ENCODE results near the gene TSPAN14. TPM values are rescaled to one million over a fixed set of nuclear protein-coding genes. Genes with fewer than 3 reads are reported as not detected.

TSPAN14 gene
- total RNA-seq, 2 donors from 2014 or later, result 56.5 to 76.6 TPM

DNA sequence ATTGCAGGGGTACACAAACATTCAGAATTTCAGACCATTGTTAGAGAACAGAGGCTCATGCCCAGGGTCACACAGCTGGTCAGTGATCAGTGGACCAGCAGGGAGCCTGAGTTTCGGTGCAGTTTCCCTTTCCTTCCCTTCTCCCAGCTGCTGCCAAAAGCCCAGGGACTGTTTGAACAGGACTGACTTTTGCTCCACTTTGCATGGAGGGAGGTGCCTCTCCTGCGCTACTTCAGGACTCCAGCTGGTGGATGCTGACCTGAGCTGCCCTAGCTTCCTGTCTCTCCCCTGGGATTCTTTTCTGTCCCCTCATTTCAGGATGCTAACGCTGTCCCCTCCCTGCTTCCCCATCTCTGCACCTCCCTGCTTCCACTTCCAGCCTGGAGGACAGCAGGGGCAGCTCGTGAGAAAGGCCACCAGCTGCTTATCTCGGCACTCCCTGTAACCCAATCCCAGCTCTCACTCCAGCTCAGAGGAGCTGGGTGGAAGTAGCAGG, 98.1 kb downstream of the TSPAN14 start:
- Mint-ChIP-seq H3K9me3 (no peaks in the 10 kb centered on the region), H3K4me3 (no peak overlapping the region), H3K27me3 (peaks cover 7 to 13% of the 10 kb centered on the region in 2 donors), H3K27ac (no peak overlapping the region), H3K36me3 (no peaks in the 10 kb centered on the region), H3K4me1 (ENCODE audit: low read depth in 2 of 2) (no peaks in the 10 kb centered on the region)
- ATAC-seq (no peak), DNase-seq (ENCODE audit: low spot score) (no peak)

DNA sequence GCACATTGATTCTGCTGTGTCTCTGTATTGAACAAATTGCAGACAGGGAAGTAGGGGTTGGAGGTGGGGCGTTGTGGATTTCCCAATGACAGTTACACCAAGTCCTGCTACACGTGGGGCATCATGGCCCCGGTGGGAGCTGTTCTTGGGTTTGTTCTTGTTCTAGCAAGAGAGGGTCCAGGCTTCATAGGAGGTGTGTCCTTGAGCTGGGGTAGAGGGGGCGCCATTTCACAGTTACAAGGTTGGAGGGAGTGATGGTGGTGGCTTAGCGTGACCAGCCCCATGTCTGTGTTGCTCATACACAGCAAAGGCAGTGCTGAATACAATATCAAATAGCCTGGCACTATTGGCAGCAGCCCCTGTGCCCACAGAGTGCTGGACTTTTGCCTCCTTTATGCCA, 99.3 kb downstream of the TSPAN14 start:
- ATAC-seq, result peak in 1 of 2 donors; percentile 49
- no peak for DNase-seq (ENCODE audit: low spot score)
- Mint-ChIP-seq H3K9me3 (no peaks in the 10 kb centered on the region), H3K36me3 (no peaks in the 10 kb centered on the region), H3K27me3 (peaks cover 10 to 13% of the 10 kb centered on the region in 2 donors), H3K4me3 (no peak overlapping the region), H3K4me1 (ENCODE audit: low read depth in 2 of 2) (no peaks in the 10 kb centered on the region), H3K27ac (no peak overlapping the region)

DNA sequence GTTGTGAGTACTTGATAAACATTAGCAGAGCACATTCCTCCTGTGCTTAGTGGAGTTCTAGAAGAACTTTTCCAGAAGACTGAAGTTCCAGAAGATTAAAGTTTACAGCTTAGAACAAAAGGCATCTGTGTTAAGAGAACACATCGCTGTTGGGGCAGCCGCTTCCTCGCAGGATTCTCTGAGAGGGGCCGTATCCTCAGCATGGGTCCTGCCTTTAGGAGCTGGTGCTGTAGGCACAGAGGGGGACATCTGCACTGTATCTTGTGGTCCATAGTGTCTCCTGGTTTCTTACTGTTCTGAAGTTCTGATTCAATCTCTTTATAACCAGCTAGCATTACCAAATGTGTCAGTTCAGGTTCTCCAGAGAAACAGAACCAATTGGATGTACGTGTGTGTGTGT, 99.9 kb downstream of the TSPAN14 start:
- peaks cover 8 to 10% of the 10 kb centered on the region in 2 donors for H3K27me3 Mint-ChIP-seq
- H3K4me1 Mint-ChIP-seq (ENCODE audit: low read depth in 2 of 2), result no peaks in the 10 kb centered on the region
- H3K9me3 Mint-ChIP-seq, result no peaks in the 10 kb centered on the region
- H3K4me3 Mint-ChIP-seq, result no peak overlapping the region
- H3K36me3 Mint-ChIP-seq, result no peaks in the 10 kb centered on the region
- no peak overlapping the region for H3K27ac Mint-ChIP-seq
- DNase-seq (ENCODE audit: low spot score) (no peak), ATAC-seq (no peak)

DNA sequence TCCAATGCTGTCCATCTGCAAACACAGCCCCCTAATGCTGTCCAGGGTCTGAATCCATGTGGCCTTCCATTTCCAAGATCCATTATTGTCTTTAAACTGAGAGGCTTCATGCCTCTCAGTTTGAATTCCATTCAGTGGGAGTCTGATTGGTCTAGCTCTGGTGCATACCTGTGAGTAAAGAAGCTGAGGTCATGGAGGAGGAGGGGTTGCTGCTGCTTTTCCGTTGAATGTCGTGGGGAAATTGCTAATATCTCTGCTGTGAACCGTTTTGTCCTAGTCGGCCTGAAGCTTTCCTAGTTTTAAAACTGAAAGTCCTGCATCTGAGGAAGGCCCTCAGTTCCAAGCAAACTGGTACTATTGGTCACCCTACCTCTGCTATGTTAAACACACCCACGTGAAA, 101.3 kb downstream of the TSPAN14 start:
- Mint-ChIP-seq H3K4me3 (no peak overlapping the region), H3K27ac (no peak overlapping the region), H3K4me1 (ENCODE audit: low read depth in 2 of 2) (no peaks in the 10 kb centered on the region), H3K36me3 (no peaks in the 10 kb centered on the region), H3K27me3 (peaks cover 8 to 10% of the 10 kb centered on the region in 2 donors), H3K9me3 (no peaks in the 10 kb centered on the region)
- ATAC-seq, result no peak
- no peak for DNase-seq (ENCODE audit: low spot score)

DNA sequence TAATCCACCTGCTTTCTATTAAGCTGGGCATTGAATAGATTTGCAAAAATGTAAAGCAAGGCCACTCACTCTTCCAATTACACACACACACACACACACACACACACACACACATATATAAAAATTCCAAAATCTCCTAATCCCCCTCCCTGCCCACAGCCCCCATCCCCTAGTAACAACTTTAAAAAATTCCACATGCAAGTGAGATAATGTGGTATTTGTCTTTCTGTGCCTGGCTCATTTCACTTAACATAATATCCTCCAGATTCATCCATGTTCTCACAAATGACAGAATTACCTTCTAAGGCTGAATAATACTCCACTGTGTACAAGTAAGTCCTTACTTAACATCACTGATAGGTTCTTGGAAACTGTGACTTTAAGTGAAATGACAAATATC, 107.8 kb downstream of the TSPAN14 start:
- Mint-ChIP-seq H3K9me3 (no peaks in the 10 kb centered on the region), H3K27me3 (peaks cover 10 to 12% of the 10 kb centered on the region in 2 donors), H3K36me3 (no peaks in the 10 kb centered on the region), H3K4me3 (no peak overlapping the region), H3K4me1 (ENCODE audit: low read depth in 2 of 2) (no peaks in the 10 kb centered on the region), H3K27ac (no peak overlapping the region)
- ATAC-seq, result no peak
- no peak for DNase-seq (ENCODE audit: low spot score)

DNA sequence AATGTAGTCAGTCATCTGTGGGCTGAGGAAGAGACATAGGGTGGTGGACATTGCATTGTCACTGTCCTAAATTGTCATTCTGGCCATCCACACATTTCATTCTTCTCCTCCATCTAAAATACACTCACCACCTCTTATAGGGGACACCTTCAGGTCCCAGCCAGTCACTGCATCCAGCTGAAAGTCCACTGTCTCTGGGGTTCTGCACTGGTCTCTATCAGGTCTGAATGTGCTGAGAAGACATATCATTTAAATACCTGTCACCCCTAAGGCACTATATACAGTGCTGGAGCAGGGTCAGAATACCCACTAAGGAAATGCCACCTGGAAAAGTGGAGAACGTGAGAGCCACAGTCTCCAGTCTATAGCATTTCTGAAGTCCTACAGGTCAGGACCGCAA, 113.2 kb downstream of the TSPAN14 start:
- Mint-ChIP-seq H3K27ac (no peak overlapping the region), H3K4me3 (no peak overlapping the region)

DNA sequence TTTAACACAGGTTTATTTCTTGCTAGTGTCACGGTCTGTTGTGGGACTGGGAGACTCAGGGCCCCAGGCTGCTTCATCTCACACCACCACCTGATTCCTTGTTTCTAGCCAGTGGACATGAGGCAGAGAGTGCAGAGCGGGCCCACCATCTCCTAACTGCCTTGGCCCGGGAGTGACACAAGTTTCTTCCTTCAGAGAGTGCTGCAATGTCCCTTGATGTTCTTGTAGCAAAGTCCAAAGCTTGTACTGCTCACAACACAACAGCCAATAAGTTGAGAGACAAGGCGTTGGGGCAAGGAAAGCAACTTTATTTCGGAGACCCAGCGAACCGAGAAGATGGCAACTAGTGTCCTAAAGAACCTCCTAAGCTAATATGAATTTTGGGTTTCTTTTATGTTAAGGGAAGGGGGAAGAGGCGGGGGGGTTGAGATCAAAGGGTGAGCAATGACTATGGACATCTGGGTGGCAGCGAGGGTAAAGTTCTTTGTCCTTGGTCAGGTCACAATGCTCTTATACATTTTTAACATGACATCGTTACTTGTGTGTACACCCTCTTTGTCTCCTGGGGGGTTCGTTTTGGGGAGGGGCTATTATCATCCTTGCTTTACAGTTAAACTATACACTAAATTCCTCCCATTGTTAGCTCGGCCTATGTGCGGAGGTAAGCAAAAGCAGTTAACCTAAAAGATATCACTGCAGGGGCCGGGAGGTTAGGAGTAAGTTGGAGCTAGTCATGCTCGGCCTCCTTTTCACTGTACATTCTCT, 115.2 kb downstream of the TSPAN14 start:
- H3K4me3 Mint-ChIP-seq, result no peak overlapping the region
- no peaks in the 10 kb centered on the region for H3K4me1 Mint-ChIP-seq (ENCODE audit: low read depth in 2 of 2)
- H3K36me3 Mint-ChIP-seq, result no peaks in the 10 kb centered on the region
- no peaks in the 10 kb centered on the region for H3K9me3 Mint-ChIP-seq
- ATAC-seq (no peak), DNase-seq (ENCODE audit: low spot score) (no peak)
- H3K27ac Mint-ChIP-seq, result no peak overlapping the region
- peaks cover 5 to 6% of the 10 kb centered on the region in 2 donors for H3K27me3 Mint-ChIP-seq

More for the DNA sequence above, 113.2 kb downstream of the TSPAN14 start:
- Mint-ChIP-seq H3K36me3 (no peaks in the 10 kb centered on the region), H3K9me3 (no peaks in the 10 kb centered on the region), H3K27me3 (peaks cover 8 to 12% of the 10 kb centered on the region in 2 donors), H3K4me1 (ENCODE audit: low read depth in 2 of 2) (no peaks in the 10 kb centered on the region)
- DNase-seq (ENCODE audit: low spot score), result no peak
- ATAC-seq, result peak in 1 of 2 donors; percentile 52

DNA sequence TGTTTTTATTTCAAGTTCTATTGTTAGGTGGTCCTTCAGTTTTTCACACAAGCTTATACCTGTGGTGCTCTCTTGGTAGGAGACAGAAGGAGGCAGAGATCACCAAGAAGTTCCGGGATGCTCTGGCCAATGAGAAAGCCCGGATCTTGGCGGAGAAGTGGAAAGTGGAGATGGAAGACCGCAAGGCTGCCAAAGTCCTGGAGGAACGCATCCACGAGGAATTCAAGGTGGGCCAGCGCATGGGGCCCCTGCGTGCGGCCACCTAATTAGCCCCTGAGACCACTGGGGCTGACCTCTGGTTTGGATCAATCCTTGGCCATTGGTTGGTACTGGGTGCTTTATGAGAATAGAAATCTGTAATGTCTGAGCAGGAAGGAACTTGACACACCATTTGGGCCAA, 117.2 kb downstream of the TSPAN14 start:
- Mint-ChIP-seq H3K9me3 (no peaks in the 10 kb centered on the region), H3K27ac (no peak overlapping the region), H3K36me3 (no peaks in the 10 kb centered on the region), H3K4me3 (no peak overlapping the region), H3K4me1 (ENCODE audit: low read depth in 2 of 2) (no peaks in the 10 kb centered on the region), H3K27me3 (peaks cover 0 to 5% of the 10 kb centered on the region in 2 donors)
- no peak for ATAC-seq
- no peak for DNase-seq (ENCODE audit: low spot score)

DNA sequence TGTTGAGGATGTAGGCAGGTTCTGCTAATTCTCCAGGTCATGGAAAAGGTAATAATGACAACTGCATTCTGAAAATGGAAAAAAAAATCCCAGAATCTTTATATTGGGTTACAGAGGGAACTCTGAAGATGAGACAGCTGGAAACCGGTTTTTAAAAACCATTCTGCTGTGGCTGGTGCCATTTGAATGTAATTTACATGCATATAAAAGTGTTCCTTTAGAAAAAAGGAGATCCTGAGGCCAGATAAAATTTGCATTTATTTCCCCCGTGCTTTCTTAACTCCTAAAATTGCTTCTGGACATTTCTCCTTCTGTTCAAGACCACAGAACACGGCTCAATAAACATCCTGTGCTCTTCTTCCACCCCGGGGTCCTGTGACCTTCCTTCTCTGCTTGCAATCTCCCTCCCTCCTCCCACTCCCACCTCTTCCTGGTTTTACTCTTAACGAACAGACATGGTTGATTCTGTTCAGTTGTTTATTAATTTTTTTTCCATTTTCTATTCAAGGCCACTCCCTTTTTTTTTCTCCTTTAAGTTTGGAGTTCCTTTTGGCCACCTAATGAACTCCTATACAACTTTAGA, 125.2 kb downstream of the TSPAN14 start:
- Mint-ChIP-seq H3K27ac (no peak overlapping the region), H3K4me3 (no peak overlapping the region), H3K27me3 (peaks cover 13 to 25% of the 10 kb centered on the region in 2 donors), H3K36me3 (no peaks in the 10 kb centered on the region), H3K9me3 (peaks cover 3% of the 10 kb centered on the region), H3K4me1 (ENCODE audit: low read depth in 2 of 2) (peaks cover 6 to 12% of the 10 kb centered on the region in 2 donors)
- ATAC-seq (no peak), DNase-seq (ENCODE audit: low spot score) (no peak)

DNA sequence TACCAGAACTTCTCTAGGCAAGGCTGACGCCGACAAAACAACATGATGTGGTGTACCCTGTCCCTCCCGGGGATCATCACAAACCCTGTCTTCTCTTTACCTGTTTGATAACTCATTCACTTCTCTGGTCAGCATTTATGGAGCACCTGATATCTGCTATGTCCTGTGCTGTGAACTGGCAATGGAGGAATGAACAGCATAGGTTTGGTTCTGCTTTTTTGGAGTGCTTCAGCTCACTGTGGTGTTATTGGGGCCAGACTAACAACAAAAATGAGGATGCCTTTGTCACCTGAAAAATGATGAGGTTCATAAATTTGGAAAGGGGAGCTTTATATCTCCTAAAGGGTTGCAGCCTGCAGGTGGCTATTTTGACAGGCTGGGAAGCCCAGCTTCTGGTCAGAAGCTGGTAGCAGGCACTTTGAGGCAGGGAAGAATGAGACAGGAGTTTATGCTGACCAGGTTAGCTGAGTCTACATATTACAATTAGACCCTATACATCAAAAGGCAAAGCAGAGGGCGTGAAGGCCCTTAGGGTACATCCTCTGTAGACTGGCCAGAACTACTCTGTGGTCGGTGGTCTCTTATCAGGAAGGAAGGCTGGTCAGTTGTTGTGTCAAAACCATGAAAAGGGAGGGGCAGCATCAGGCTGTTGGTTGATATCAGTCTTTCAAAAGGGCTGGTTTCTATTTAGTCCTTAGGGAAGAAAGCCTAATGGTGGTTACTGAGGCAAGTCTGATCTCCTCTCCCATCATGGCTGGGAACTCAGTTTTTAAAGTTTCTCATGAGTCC, 125.9 kb downstream of the TSPAN14 start:
- no peak for ATAC-seq
- no peak for DNase-seq (ENCODE audit: low spot score)
- Mint-ChIP-seq H3K4me3 (no peak overlapping the region), H3K4me1 (ENCODE audit: low read depth in 2 of 2) (peaks cover 6 to 12% of the 10 kb centered on the region in 2 donors), H3K27ac (no peak overlapping the region), H3K27me3 (peaks cover 13 to 26% of the 10 kb centered on the region in 2 donors), H3K36me3 (no peaks in the 10 kb centered on the region), H3K9me3 (peaks cover 3% of the 10 kb centered on the region)

DNA sequence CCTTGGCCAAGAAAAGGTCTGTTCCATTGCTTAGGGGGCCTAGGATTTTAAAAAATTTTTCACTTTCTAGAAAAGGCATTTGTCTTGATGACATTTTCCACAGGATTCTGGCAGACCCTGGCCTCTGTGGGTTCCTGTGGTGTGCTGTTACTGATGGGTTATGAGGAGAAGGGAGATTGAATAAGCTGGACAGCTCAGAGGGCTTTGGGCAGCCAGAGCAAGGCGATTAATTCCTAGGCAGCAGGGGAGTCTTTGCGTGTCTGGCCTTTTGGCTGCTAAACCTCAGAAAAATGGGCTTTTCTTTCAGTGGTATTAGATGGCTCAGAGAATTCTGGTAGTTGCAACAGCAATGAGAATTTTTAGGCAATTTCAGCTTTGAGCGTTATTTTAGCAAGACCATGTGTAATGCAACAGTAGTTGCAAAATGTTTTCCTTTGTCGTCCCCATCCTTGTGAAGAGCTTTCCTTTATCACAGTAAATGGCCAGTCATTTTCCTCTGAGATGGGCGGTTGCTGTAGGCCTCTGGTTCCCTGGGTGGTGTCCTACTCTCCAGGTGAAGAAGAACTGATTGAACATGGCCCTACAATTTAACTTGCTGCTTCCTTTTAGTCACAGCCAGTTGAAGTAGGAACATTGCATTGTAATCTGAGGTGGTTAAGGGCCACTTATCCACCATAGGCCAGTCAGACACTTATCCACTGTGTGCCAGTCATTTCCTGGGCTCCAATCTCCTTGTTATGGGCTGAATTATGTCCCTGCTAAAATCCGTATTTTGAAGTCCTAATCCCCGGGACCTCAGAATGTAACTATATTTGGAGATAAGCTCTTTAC, 126.7 kb downstream of the TSPAN14 start:
- DNase-seq (ENCODE audit: low spot score), result no peak
- no peaks in the 10 kb centered on the region for H3K36me3 Mint-ChIP-seq
- ATAC-seq, result no peak

DNA sequence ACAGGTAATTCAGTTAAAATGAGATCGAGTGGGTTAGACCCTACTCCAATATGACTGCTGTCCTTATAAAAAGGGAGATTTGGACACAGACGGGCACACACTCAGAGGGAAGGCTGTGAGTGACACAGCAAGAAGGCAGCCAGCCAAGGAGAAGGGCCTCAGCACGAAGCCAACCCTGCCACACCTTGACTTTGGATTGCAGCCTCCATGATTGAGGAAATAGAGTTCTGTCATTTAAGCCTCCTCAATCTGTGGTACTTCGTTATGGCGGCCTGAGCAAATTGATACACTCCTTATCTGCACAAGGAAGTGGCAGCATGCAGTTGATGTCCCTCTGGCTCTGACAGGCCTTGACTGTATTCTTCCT, 127.3 kb downstream of the TSPAN14 start:
- DNase-seq (ENCODE audit: low spot score), result no peak
- Mint-ChIP-seq H3K4me3 (no peak overlapping the region), H3K9me3 (peaks cover 3% of the 10 kb centered on the region), H3K27ac (no peak overlapping the region), H3K27me3 (peaks cover 10 to 26% of the 10 kb centered on the region in 2 donors), H3K36me3 (no peaks in the 10 kb centered on the region), H3K4me1 (ENCODE audit: low read depth in 2 of 2) (peaks cover 6 to 12% of the 10 kb centered on the region in 2 donors)
- no peak for ATAC-seq

More for the DNA sequence above, 126.7 kb downstream of the TSPAN14 start:
- H3K4me1 Mint-ChIP-seq (ENCODE audit: low read depth in 2 of 2), result peaks cover 6 to 12% of the 10 kb centered on the region in 2 donors
- no peak overlapping the region for H3K4me3 Mint-ChIP-seq
- peaks cover 12 to 26% of the 10 kb centered on the region in 2 donors for H3K27me3 Mint-ChIP-seq
- peaks cover 3% of the 10 kb centered on the region for H3K9me3 Mint-ChIP-seq
- H3K27ac Mint-ChIP-seq, result no peak overlapping the region

DNA sequence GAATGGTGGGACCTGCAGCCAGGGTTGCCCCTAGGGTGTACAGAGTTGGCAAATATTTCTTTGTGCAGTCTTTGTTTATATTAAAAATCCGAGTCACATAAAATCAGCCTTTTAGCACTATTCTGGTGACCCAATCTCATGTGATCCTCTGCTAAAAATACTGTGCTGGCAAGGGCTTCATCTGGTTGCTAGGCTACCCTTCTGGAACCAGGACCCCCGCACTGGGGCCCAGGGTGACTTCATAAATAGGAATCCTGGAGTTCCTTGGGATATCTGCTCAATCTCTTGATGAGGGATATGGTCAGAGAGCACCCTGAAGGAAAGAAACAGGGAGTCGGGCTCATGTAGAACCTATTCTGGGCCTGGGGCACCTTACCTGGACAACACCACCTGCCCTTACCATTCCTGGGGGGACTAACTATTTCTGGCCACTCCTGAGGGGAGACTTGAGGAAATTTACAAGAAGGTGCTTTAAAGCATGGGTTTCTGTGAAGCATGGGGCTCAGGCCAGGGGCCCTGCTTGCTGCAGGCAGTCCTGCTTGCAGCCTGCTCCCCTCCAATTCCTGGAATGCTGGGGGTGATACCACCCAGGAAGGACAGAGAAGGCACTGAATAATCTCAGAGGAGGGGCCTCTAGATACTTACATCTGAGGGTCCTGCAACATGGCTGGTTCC, 128.3 kb downstream of the TSPAN14 start:
- ATAC-seq (no peak), DNase-seq (ENCODE audit: low spot score) (no peak)
- peaks cover 10 to 26% of the 10 kb centered on the region in 2 donors for H3K27me3 Mint-ChIP-seq
- H3K4me1 Mint-ChIP-seq (ENCODE audit: low read depth in 2 of 2), result peaks cover 6 to 12% of the 10 kb centered on the region in 2 donors
- H3K36me3 Mint-ChIP-seq, result no peaks in the 10 kb centered on the region
- peaks cover 3% of the 10 kb centered on the region for H3K9me3 Mint-ChIP-seq
- no peak overlapping the region for H3K4me3 Mint-ChIP-seq
- no peak overlapping the region for H3K27ac Mint-ChIP-seq

Measured in natural killer cell treated with Interleukin-12 subunit alpha and Interleukin-12 subunit beta and Interleukin-15 and Interleukin-18, amount 100 ng/mL, for 72 hours (primary cell).